SK-N-SH treated with all-trans-retinoic acid at 6 μM for 48 hours (cell line): Measurements from ENCODE around the gene MFSD6L.

Source experiments
- ATAC-seq: fragments of 200-7000 bp; cut with Tn5 transposase; 3 replicates; pipeline ENCODE4 v1.9.1; 2020; ENCODE audit warnings: mild to moderate bottlenecking, moderate library complexity
- ARNTL ChIP-seq: fragments of 450-650 bp; formaldehyde crosslinking; IDR thresholded peaks from 2 replicates; pipeline ENCODE4 v1.5.0; 2020; ENCODE audit warnings: low read depth, mild to moderate bottlenecking, moderate library complexity, borderline replicate concordance
- BACH2 ChIP-seq: fragments of 250-450 bp; sonication (Bioruptor Pico); IDR thresholded peaks from 2 replicates; pipeline ENCODE4 v1.9.0; 2021; ENCODE audit warnings: mild to moderate bottlenecking, borderline replicate concordance
- CREB5 ChIP-seq: fragments of 250-450 bp; sonication (Bioruptor Pico); IDR thresholded peaks from 2 replicates; pipeline ENCODE4 v1.5.1; 2020; ENCODE audit warnings: low read depth, mild to moderate bottlenecking, moderate library complexity
- CSDC2 ChIP-seq: fragments of 250-450 bp; sonication (Bioruptor Pico); IDR thresholded peaks from 2 replicates; pipeline ENCODE4 v1.5.0; 2020; ENCODE audit warnings: mild to moderate bottlenecking, moderate library complexity
- CSRNP3 ChIP-seq: fragments of 250-450 bp; sonication (Bioruptor Pico); IDR thresholded peaks from 2 replicates; pipeline ENCODE4 v1.5.1; 2021; ENCODE audit warnings: mild to moderate bottlenecking, moderate library complexity
- ESRRG ChIP-seq: fragments of 250-450 bp; sonication (Bioruptor Pico); IDR thresholded peaks from 2 replicates; pipeline ENCODE4 v1.6.1; 2021; ENCODE audit warnings: mild to moderate bottlenecking
- GLIS3 ChIP-seq: fragments of 250-450 bp; sonication (Bioruptor Pico); IDR thresholded peaks from 2 replicates; pipeline ENCODE4 v1.5.0; 2020; ENCODE audit warnings: mild to moderate bottlenecking, moderate library complexity
- ISL1 ChIP-seq: fragments of 250-450 bp; sonication (Bioruptor Pico); IDR thresholded peaks from 2 replicates; pipeline ENCODE4 v2.1.2; 2022; ENCODE audit warnings: mild to moderate bottlenecking, moderate library complexity
- OSR1 ChIP-seq: fragments of 250-450 bp; sonication (Bioruptor Pico); IDR thresholded peaks from 2 replicates; pipeline ENCODE4 v1.8.0; 2022; ENCODE audit warnings: moderate library complexity, mild to moderate bottlenecking, inconsistent platforms
- PATZ1 ChIP-seq: fragments of 250-450 bp; sonication (Bioruptor Pico); IDR thresholded peaks from 2 replicates; pipeline ENCODE4 v1.8.0; 2020; ENCODE audit warnings: mild to moderate bottlenecking, moderate library complexity, borderline replicate concordance
- POU6F1 ChIP-seq: fragments of 250-450 bp; sonication (Bioruptor Pico); IDR thresholded peaks from 2 replicates; pipeline ENCODE4 v1.8.0; 2021; ENCODE audit warnings: low read depth, mild to moderate bottlenecking, moderate library complexity, borderline replicate concordance
- PPARA ChIP-seq: fragments of 250-450 bp; sonication (Bioruptor Pico); IDR thresholded peaks from 2 replicates; pipeline ENCODE4 v1.5.0; 2020; ENCODE audit warnings: mild to moderate bottlenecking, borderline replicate concordance
- RARB ChIP-seq: fragments of 250-450 bp; sonication (Bioruptor Pico); IDR thresholded peaks from 2 replicates; pipeline ENCODE4 v1.8.0; 2021; ENCODE audit warnings: mild to moderate bottlenecking, moderate library complexity
- SNAI2 ChIP-seq: fragments of 250-450 bp; sonication (Bioruptor Pico); IDR thresholded peaks from 2 replicates; pipeline ENCODE4 v1.5.0; 2020; ENCODE audit warnings: mild to moderate bottlenecking, moderate library complexity
- TCF4 ChIP-seq: fragments of 250-450 bp; sonication (Bioruptor Pico); IDR thresholded peaks from 2 replicates; pipeline ENCODE4 v1.8.0; 2021; ENCODE audit warnings: mild to moderate bottlenecking, moderate library complexity, borderline replicate concordance
- TOX ChIP-seq: fragments of 250-450 bp; sonication (Bioruptor Pico); IDR thresholded peaks from 2 replicates; pipeline ENCODE4 v1.8.0; 2021; ENCODE audit warnings: mild to moderate bottlenecking, moderate library complexity, borderline replicate concordance
- TSHZ2 ChIP-seq: fragments of 250-450 bp; sonication (Bioruptor Pico); IDR thresholded peaks from 2 replicates; pipeline ENCODE4 v1.5.0; 2020; ENCODE audit warnings: mild to moderate bottlenecking, moderate library complexity
- ZC3H10 ChIP-seq: fragments of 250-450 bp; sonication (Bioruptor Pico); IDR thresholded peaks from 2 replicates; pipeline ENCODE4 v1.5.1; 2021; ENCODE audit warnings: mild to moderate bottlenecking, moderate library complexity
- ZFP3 ChIP-seq: fragments of 250-450 bp; sonication (Bioruptor Pico); IDR thresholded peaks from 2 replicates; pipeline ENCODE4 v1.5.0; 2020; ENCODE audit warnings: mild to moderate bottlenecking, moderate library complexity
- ZFP30 ChIP-seq: fragments of 450-650 bp; formaldehyde crosslinking; IDR thresholded peaks from 2 replicates; pipeline ENCODE4 v1.5.0; 2022; ENCODE audit warnings: mild to moderate bottlenecking, moderate library complexity
- ZNF565 ChIP-seq: fragments of 450-650 bp; formaldehyde crosslinking; conservative IDR thresholded peaks from 2 replicates; pipeline ENCODE4 v1.5.0; 2020; ENCODE audit warnings: low read depth, mild to moderate bottlenecking, moderate library complexity
- ZNF70 ChIP-seq: fragments of 450-650 bp; formaldehyde crosslinking; IDR thresholded peaks from 2 replicates; pipeline ENCODE4 v1.5.0; 2020; ENCODE audit warnings: mild to moderate bottlenecking, moderate library complexity
- ZNF8 ChIP-seq: fragments of 450-650 bp; formaldehyde crosslinking; IDR thresholded peaks from 2 replicates; pipeline ENCODE4 v1.5.0; 2020; ENCODE audit warnings: mild to moderate bottlenecking, moderate library complexity

Gene MFSD6L

GRCh38 chr17:8799570-8800212 is 526 bp upstream of the MFSD6L start:
- ATAC-seq, result no peak
- TF ChIP-seq PPARA (CRISPR knock-in tag) (no peak), ISL1 (CRISPR knock-in tag) (no peak), ZC3H10 (CRISPR knock-in tag) (no peak), ZNF565 (CRISPR knock-in tag) (no peak), CREB5 (CRISPR knock-in tag) (no peak), ZFP30 (no peak), OSR1 (CRISPR knock-in tag) (no peak), ZNF8 (CRISPR knock-in tag) (no peak), CSRNP3 (CRISPR knock-in tag) (no peak), SNAI2 (CRISPR knock-in tag) (no peak), TOX (CRISPR knock-in tag) (no peak)

- no peak for TF ChIP-seq PATZ1
- no peak for TF ChIP-seq ZNF70 (CRISPR knock-in tag)
- TF ChIP-seq CSDC2, result no peak
- no peak for TF ChIP-seq TCF4
- TF ChIP-seq SNAI2 (CRISPR knock-in tag), result no peak
- no peak for TF ChIP-seq ESRRG (CRISPR knock-in tag)
- TF ChIP-seq OSR1 (CRISPR knock-in tag), result no peak
- no peak for TF ChIP-seq ZC3H10 (CRISPR knock-in tag)
- no peak for TF ChIP-seq BACH2 (CRISPR knock-in tag)
- no peak for TF ChIP-seq GLIS3 (CRISPR knock-in tag)
- TF ChIP-seq CREB5 (CRISPR knock-in tag), result no peak
- no peak for TF ChIP-seq ARNTL (CRISPR knock-in tag)
- no peak for TF ChIP-seq ZNF565 (CRISPR knock-in tag)
- TF ChIP-seq ZNF8 (CRISPR knock-in tag), result no peak
- TF ChIP-seq ISL1 (CRISPR knock-in tag), result no peak
- TF ChIP-seq POU6F1 (CRISPR knock-in tag), result no peak
- TF ChIP-seq TOX (CRISPR knock-in tag), result no peak
- TF ChIP-seq RARB (CRISPR knock-in tag), result no peak
- TF ChIP-seq, all 23 proteins: peak for 0
- ATAC-seq, result no peak
These were observed 854 bp downstream of the MFSD6L start for GRCh38 chr17:8798176-8798845.

GRCh38 chr17:8797621-8798175 is 1.5 kb downstream of the MFSD6L start:
- no peak; the same call in 2 of the 3 replicates for ATAC-seq
- no peak for TF ChIP-seq TSHZ2
- no peak for TF ChIP-seq TOX (CRISPR knock-in tag)
- no peak for TF ChIP-seq ZNF70 (CRISPR knock-in tag)
- no peak for TF ChIP-seq ZFP3 (CRISPR knock-in tag)
- no peak for TF ChIP-seq POU6F1 (CRISPR knock-in tag)
- TF ChIP-seq ESRRG (CRISPR knock-in tag), result no peak
- no peak for TF ChIP-seq ZFP30
- TF ChIP-seq PPARA (CRISPR knock-in tag), result no peak
